Adipocyte (in vitro differentiated cells): Measurements from ENCODE around the gene PER1.
A peak's percentile ranks its signal among the peaks of the same experiment; 100 is the strongest.

Experiments
- DNase-seq: peaks from one replicate; pipeline ENCODE4 v3.0.0-alpha.2; 2015; ENCODE audit warnings: low read depth
- H3K27me3 ChIP-seq: replicated peaks from 2 replicates; pipeline ENCODE4 v1.7.0; 2013; ENCODE audit warnings: mild to moderate bottlenecking, low read length, moderate library complexity; ENCODE audit not compliant: control insufficient read depth, insufficient read depth
- H3K36me3 ChIP-seq: 2 replicates; pipeline ENCODE4 v1.7.0; 2013; ENCODE audit warnings: low read length, mild to moderate bottlenecking, moderate library complexity; ENCODE audit not compliant: control insufficient read depth, insufficient read depth, severe bottlenecking
- H3K4me1 ChIP-seq: 2 replicates; pipeline ENCODE4 v1.7.0; 2013; ENCODE audit warnings: mild to moderate bottlenecking, low read length, moderate library complexity; ENCODE audit not compliant: control insufficient read depth, insufficient read depth
- H3K4me3 ChIP-seq: 2 replicates; pipeline ENCODE4 v1.7.0; 2013; ENCODE audit warnings: mild to moderate bottlenecking, low read length, moderate library complexity
- H3K9ac ChIP-seq: 2 replicates; pipeline ENCODE4 v1.7.0; 2013; ENCODE audit warnings: mild to moderate bottlenecking, low read length, moderate library complexity
- H3K9me3 ChIP-seq: 2 replicates; pipeline ENCODE4 v1.7.0; 2013; ENCODE audit warnings: mild to moderate bottlenecking, low read length, moderate library complexity; ENCODE audit not compliant: control insufficient read depth

The PER1 gene

GRCh38 chr17:8152112-8152775, at the start of gene PER1:
TSS of gene PER1 (minus strand) at chr17:8152404. CDS start at chr17:8150706, 1,698 bp downstream.
- Histone ChIP-seq H3K4me3 (peak within 1 kb of the TSS; percentile 93), H3K9me3 (no peaks in the 10 kb centered on the region), H3K27me3 (no peaks in the 10 kb centered on the region), H3K4me1 (peaks cover 34% of the 10 kb centered on the region), H3K9ac (peak within 1 kb of the TSS; percentile 97), H3K36me3 (peaks cover 36% of the 10 kb centered on the region)
- peak; percentile 97 for DNase-seq

- H3K9me3 ChIP-seq, result no peaks in the 10 kb centered on the region
- peak; percentile 69 for DNase-seq
Observed at GRCh38 chr17:8192070-8192815, 40.0 kb upstream of the PER1 start.

GRCh38 chr17:8190506-8190905, 38.3 kb upstream of the PER1 start:
- Histone ChIP-seq H3K9ac (peak overlapping the region; percentile 73), H3K9me3 (no peaks in the 10 kb centered on the region), H3K4me3 (peak overlapping the region; percentile 88), H3K36me3 (no peaks in the 10 kb centered on the region), H3K4me1 (peaks cover 37% of the 10 kb centered on the region), H3K27me3 (no peaks in the 10 kb centered on the region)
- no peak for DNase-seq

More at GRCh38 chr17:8192070-8192815, 40.0 kb upstream of the PER1 start:
- H3K36me3 ChIP-seq, result no peaks in the 10 kb centered on the region
- H3K27me3 ChIP-seq, result no peaks in the 10 kb centered on the region
- H3K4me3 ChIP-seq, result peak overlapping the region; percentile 78
- peak overlapping the region; percentile 66 for H3K9ac ChIP-seq
- peaks cover 34% of the 10 kb centered on the region for H3K4me1 ChIP-seq

GRCh38 chr17:8189711-8190477, 37.7 kb upstream of the PER1 start, which contains the start of gene BORCS6:
TSS of gene BORCS6 (minus strand) at chr17:8190180. CDS start at chr17:8190140, 40 bp downstream.
- peak; percentile 99 for DNase-seq

GRCh38 chr17:8189041-8189710, 37.0 kb upstream of the PER1 start:
- H3K4me3 ChIP-seq, result peak overlapping the region; percentile 88
- H3K36me3 ChIP-seq, result no peaks in the 10 kb centered on the region
- peaks cover 38% of the 10 kb centered on the region for H3K4me1 ChIP-seq
- no peaks in the 10 kb centered on the region for H3K27me3 ChIP-seq
- no peaks in the 10 kb centered on the region for H3K9me3 ChIP-seq
- peak overlapping the region; percentile 92 for H3K9ac ChIP-seq
- DNase-seq, result no peak

More at GRCh38 chr17:8189711-8190477, 37.7 kb upstream of the PER1 start, which contains the start of gene BORCS6:
- peaks cover 38% of the 10 kb centered on the region for H3K4me1 ChIP-seq
- H3K9ac ChIP-seq, result peak within 1 kb of the TSS; percentile 92
- peak within 1 kb of the TSS; percentile 88 for H3K4me3 ChIP-seq
- H3K27me3 ChIP-seq, result no peaks in the 10 kb centered on the region
- H3K9me3 ChIP-seq, result no peaks in the 10 kb centered on the region
- no peaks in the 10 kb centered on the region for H3K36me3 ChIP-seq

DNA sequence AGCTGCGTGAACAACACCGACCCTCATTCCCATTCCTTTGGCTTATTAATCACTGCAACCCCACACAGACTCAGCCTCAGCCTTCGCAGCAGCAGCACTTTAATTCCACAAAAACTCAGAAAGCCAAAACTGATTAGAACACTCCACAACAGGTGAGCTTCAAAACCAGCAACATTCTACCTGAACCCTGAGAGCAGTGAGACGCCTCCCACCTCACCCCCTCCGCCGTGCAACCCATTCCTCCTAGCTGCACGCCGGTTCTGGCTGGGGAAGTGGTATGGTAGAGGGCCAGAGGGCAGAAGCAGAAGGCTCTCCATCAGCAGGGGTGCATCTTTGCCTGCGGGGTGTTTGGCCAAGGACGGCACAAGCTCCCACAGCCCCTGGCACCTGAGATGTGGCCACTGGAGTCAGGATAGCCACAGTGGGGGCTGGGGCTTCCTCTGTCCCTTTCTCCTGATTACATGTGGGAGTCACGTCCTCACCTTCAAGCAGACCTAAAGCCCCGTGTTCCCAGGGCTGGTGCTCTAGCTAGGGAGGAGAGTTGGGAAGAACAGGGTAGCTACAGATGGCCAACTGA, 36.1 kb upstream of the PER1 start:
- Histone ChIP-seq H3K36me3 (no peaks in the 10 kb centered on the region), H3K9me3 (no peaks in the 10 kb centered on the region), H3K4me3 (peak overlapping the region; percentile 88), H3K9ac (peak overlapping the region; percentile 92), H3K4me1 (peaks cover 36% of the 10 kb centered on the region), H3K27me3 (no peaks in the 10 kb centered on the region)
- no peak for DNase-seq

DNA sequence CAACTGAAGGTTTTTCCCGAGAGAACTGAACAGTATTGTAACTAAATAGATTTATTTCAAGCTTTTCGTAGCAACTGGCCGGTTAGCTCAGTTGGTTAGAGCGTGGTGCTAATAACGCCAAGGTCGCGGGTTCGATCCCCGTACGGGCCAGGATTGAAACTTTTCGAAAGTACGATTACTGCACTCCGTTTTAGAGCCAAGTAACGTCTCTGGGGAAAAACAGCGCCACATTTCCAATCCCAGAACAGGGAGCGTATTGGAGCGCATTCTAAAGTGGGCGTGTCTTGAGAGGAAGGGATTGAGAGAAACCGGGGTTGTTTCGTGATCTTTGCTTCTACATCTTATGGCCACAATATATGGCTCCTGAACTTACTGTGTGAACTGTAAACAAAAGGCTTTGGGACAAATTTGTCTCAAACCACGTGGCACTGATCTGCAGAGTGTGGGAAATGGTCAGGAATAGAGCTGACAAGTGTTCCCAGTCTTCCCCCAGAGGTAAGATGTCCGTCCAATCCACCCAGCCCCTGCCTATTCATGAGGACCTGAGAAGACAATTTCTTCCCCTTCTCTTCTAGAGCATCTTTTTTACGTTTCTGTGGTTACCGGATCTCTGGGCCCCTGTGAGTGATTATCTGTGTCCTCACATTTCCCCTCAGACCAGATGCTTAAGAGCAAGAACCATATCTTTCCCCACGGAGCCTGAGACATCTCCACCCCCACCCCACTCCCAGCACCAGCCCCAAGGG, 35.5 kb upstream of the PER1 start:
- Histone ChIP-seq H3K9ac (peak overlapping the region; percentile 92), H3K9me3 (no peaks in the 10 kb centered on the region), H3K36me3 (no peaks in the 10 kb centered on the region), H3K4me1 (peaks cover 33% of the 10 kb centered on the region), H3K4me3 (peak overlapping the region; percentile 93), H3K27me3 (no peaks in the 10 kb centered on the region)
- peak; percentile 100 for DNase-seq

- peak; percentile 92 for DNase-seq
- Histone ChIP-seq H3K9me3 (no peaks in the 10 kb centered on the region), H3K9ac (peak overlapping the region; percentile 84), H3K36me3 (no peaks in the 10 kb centered on the region), H3K27me3 (no peaks in the 10 kb centered on the region), H3K4me3 (peak overlapping the region; percentile 93), H3K4me1 (peaks cover 26% of the 10 kb centered on the region)
Observed at GRCh38 chr17:8186787-8187516, 34.7 kb upstream of the PER1 start.

GRCh38 chr17:8186446-8186786, 34.2 kb upstream of the PER1 start:
- no peaks in the 10 kb centered on the region for H3K36me3 ChIP-seq
- H3K4me3 ChIP-seq, result peak overlapping the region; percentile 93
- H3K4me1 ChIP-seq, result peaks cover 23% of the 10 kb centered on the region
- no peaks in the 10 kb centered on the region for H3K9me3 ChIP-seq
- H3K27me3 ChIP-seq, result no peaks in the 10 kb centered on the region
- no peak for DNase-seq
- H3K9ac ChIP-seq, result peak overlapping the region; percentile 84
